ENCODE data around the gene RRP1B. TPM values are rescaled to one million over a fixed set of nuclear protein-coding genes. Genes with fewer than 3 reads are reported as not detected.

RRP1B gene
- total and polyA plus RNA-seq, 12 donors: 5.0 to 11.3 (median 8.4) TPM

DNA sequence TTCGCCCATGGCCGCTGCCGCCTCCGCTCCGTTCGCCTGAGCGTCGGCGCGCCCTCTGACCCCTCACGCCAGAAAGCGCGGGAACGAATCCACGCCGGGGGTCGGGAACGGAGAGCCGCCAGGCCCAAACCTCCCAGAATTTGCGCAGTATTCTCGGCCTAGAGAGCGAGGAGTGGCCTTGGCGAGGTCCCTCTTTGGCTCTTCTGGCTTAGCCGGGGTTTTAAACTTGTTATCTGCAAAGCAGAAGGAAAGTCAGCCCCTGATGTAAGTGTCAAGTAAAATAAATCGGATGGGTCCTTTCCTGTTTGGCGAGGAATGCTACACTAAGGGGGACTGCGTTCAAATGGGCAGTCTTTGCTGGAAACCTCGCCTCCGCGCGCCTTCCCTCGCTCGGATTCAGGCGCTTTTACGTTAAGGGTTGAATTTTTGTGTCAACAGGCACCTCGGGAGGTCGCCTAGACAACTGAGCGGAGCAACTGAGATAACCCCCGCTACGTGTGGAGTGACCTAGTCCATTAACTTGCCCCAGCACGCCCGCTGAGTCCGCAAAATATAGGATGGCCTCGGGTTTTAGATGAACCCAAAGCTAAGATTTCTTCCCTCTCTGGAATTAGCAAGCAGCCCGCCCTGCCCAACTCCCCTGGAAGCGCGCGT lies 1.1 kb upstream of the RRP1B start:
- ATAC-seq: peak in 2 of 8 donors; percentile 4 to 8
- no peak for DNase-seq
- intact Hi-C loops (cut with DNase I): loop anchor here in 2 of 10 donors (10.0 kb wide), 2 partner anchors 313 to 333 kb away; no protein-coding TSS in a partner anchor
- TF ChIP-seq, protein P1, sequence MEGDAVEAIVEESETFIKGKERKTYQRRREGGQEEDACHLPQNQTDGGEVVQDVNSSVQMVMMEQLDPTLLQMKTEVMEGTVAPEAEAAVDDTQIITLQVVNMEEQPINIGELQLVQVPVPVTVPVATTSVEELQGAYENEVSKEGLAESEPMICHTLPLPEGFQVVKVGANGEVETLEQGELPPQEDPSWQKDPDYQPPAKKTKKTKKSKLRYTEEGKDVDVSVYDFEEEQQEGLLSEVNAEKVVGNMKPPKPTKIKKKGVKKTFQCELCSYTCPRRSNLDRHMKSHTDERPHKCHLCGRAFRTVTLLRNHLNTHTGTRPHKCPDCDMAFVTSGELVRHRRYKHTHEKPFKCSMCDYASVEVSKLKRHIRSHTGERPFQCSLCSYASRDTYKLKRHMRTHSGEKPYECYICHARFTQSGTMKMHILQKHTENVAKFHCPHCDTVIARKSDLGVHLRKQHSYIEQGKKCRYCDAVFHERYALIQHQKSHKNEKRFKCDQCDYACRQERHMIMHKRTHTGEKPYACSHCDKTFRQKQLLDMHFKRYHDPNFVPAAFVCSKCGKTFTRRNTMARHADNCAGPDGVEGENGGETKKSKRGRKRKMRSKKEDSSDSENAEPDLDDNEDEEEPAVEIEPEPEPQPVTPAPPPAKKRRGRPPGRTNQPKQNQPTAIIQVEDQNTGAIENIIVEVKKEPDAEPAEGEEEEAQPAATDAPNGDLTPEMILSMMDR (IDR thresholded peaks at IDR 0.05): no peak
- peaks cover 0 to 42% (median 28%) of the 10 kb centered on the region in 9 donors for H3K4me1 ChIP-seq
- H3K27ac ChIP-seq: peak overlapping the region in 7 of 10 donors; percentile 31 to 79 (median 55)
- 88 to 91% methylated on average over 48 of the region's 48 CpGs for WGBS, 2 donors
- H3K4me3 ChIP-seq: peak overlapping the region in 4 of 10 donors; percentile 7 to 27 (median 19)
- H3K27me3 ChIP-seq: no peaks in the 10 kb centered on the region
- peaks cover 0 to 17% (median 0%) of the 10 kb centered on the region in 9 donors for H3K36me3 ChIP-seq
- no peaks in the 10 kb centered on the region for H3K9me3 ChIP-seq

DNA sequence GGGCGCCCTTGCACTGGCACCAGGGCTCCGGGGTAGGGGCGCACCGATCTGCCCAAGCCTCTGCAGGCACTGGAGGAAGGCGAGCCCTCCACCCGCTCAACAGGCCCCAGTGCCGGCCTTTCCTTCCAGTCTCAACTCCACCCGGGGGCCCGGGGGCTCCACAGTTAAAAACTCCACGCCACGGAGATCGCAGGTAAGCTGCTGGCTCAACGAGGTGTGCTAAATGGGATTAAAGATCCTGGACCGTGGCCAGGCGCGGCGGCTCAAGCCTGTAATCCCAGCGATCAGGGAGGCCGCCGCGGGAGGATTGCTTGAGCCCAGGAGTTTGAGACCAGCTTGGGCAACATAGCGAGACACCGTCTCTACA lies 608 bp upstream of the RRP1B start:
- TF ChIP-seq, protein P1 (IDR thresholded peaks at IDR 0.05): no peak
- peaks cover 0 to 22% (median 5%) of the 10 kb centered on the region in 9 donors for H3K36me3 ChIP-seq
- ATAC-seq (peak in 2 of 8 donors; percentile 6 to 38), DNase-seq (peak; percentile 9 to 37)
- H3K4me3 ChIP-seq: peak overlapping the region in 9 of 10 donors; percentile 89 to 100 (median 98)
- 87% methylated on average over 23 of the region's 23 CpGs for WGBS, 2 donors
- H3K4me1 ChIP-seq: peaks cover 0 to 42% (median 28%) of the 10 kb centered on the region in 9 donors
- intact Hi-C loops (cut with DNase I): loop anchor here in 2 of 10 donors (10.0 kb wide), 2 partner anchors 314 to 334 kb away; no protein-coding TSS in a partner anchor
- H3K9me3 ChIP-seq: no peaks in the 10 kb centered on the region
- H3K27ac ChIP-seq: peak overlapping the region; percentile 37 to 96 (median 91)
- H3K27me3 ChIP-seq: no peaks in the 10 kb centered on the region

DNA sequence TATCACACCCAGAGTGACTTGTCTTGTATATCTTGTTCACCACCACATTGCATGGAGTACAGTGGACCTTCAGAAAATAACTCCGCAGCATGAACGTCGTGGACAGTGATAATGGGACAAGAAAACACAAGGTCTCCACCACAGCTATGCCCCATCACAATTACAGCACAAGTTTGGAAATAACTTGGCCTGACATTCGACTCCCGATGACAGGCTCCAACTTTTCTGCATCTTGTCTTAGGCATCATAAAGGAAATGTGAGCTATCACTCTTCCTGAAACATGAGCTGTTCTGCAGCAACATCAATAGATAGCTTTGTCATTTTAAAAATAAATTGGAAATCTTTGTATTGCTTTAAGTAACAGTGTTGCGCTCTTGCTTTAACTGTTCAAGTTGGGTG lies 2.9 kb downstream of the RRP1B start:
- TF ChIP-seq, protein P1 (IDR thresholded peaks at IDR 0.05): no peak
- WGBS, 2 donors: 59% methylated on average over 6 of the region's 6 CpGs
- H3K36me3 ChIP-seq: peaks cover 0 to 43% (median 6%) of the 10 kb centered on the region in 9 donors
- no peaks in the 10 kb centered on the region for H3K27me3 ChIP-seq
- peaks cover 0 to 52% (median 36%) of the 10 kb centered on the region in 9 donors for H3K4me1 ChIP-seq
- ATAC-seq: no peak
- H3K27ac ChIP-seq: no peak overlapping the region
- intact Hi-C loops (cut with DNase I): loop anchor here in 3 of 10 donors (10.0 kb wide), 2 partner anchors 63 to 767 kb away; partner anchors contain the start of gene NDUFV3 (in 1 of the 3)
- peaks cover 0 to 6% (median 0%) of the 10 kb centered on the region in 11 donors for H3K9me3 ChIP-seq
- DNase-seq: no peak
- H3K4me3 ChIP-seq: no peak overlapping the region

GRCh38 chr21:43663033-43663432 lies 3.7 kb downstream of the RRP1B start:
- H3K36me3 ChIP-seq: peaks cover 0 to 43% (median 6%) of the 10 kb centered on the region in 9 donors
- peaks cover 0 to 45% (median 29%) of the 10 kb centered on the region in 9 donors for H3K4me1 ChIP-seq
- no peak for ATAC-seq
- intact Hi-C loops (cut with DNase I): loop anchor here in 3 of 10 donors (10.0 kb wide), 2 partner anchors 62 to 768 kb away; partner anchors contain the start of gene NDUFV3 (in 1 of the 3)
- no peak overlapping the region for H3K4me3 ChIP-seq
- WGBS, 2 donors: 95% methylated on average over 9 of the region's 9 CpGs
- TF ChIP-seq, protein P1 (IDR thresholded peaks at IDR 0.05): no peak
- peaks cover 0 to 6% (median 0%) of the 10 kb centered on the region in 11 donors for H3K9me3 ChIP-seq
- H3K27me3 ChIP-seq: no peaks in the 10 kb centered on the region
- no peak overlapping the region for H3K27ac ChIP-seq
- no peak for DNase-seq
